HTERT RPE-1 (cell line): ENCODE results near the gene GGTLC2.
"Not testable (repeated sequence)": the region's sequence is repeated elsewhere in the genome, so short reads cannot be mapped to it uniquely, and the experiment has no call there.

Source experiments
- in situ Hi-C: fragments of 300-500 bp; cut with MboI; formaldehyde crosslinking; loops from 4 replicates; pipeline ENCODE4 v1.14.3; 2020; ENCODE audit warnings: low sequenced_read_pairs

The GGTLC2 gene

GRCh38 chr22:22636260-22636659, 8.2 kb upstream of the GGTLC2 start:
- in situ Hi-C loops: not testable (repeated sequence)

- in situ Hi-C loops: not testable (repeated sequence)
Observed at GRCh38 chr22:22638313-22638712, 6.1 kb upstream of the GGTLC2 start.

GRCh38 chr22:22642255-22642654, 2.2 kb upstream of the GGTLC2 start:
- in situ Hi-C loops: not testable (repeated sequence)

- in situ Hi-C loops: not testable (repeated sequence)
Observed at GRCh38 chr22:22645969-22646368, 1.6 kb downstream of the GGTLC2 start.

GRCh38 chr22:22647952-22648351, 3.5 kb downstream of the GGTLC2 start:
- in situ Hi-C loops: not testable (repeated sequence)

- in situ Hi-C loops: not testable (repeated sequence)
Observed at GRCh38 chr22:22648863-22649536, 4.6 kb downstream of the GGTLC2 start.

GRCh38 chr22:22649761-22650160, 5.3 kb downstream of the GGTLC2 start:
- in situ Hi-C loops: not testable (repeated sequence)

GRCh38 chr22:22650398-22650797, 6.0 kb downstream of the GGTLC2 start:
- in situ Hi-C loops: not testable (repeated sequence)

GRCh38 chr22:22650803-22651515, 6.5 kb downstream of the GGTLC2 start:
- in situ Hi-C loops: not testable (repeated sequence)

GRCh38 chr22:22651593-22651992, 7.2 kb downstream of the GGTLC2 start:
- in situ Hi-C loops: not testable (repeated sequence)

- in situ Hi-C loops: not testable (repeated sequence)
Observed at GRCh38 chr22:22652102-22652501, 7.7 kb downstream of the GGTLC2 start.

GRCh38 chr22:22652573-22652972, 8.2 kb downstream of the GGTLC2 start:
- in situ Hi-C loops: not testable (repeated sequence)

- in situ Hi-C loops: not testable (repeated sequence)
Observed at GRCh38 chr22:22653677-22654381, 9.4 kb downstream of the GGTLC2 start.

GRCh38 chr22:22655452-22656290, 11.3 kb downstream of the GGTLC2 start:
- in situ Hi-C loops: no loop called here

- in situ Hi-C loops: no loop called here
Observed at GRCh38 chr22:22657712-22658111, 13.3 kb downstream of the GGTLC2 start.

GRCh38 chr22:22661275-22661674, 16.9 kb downstream of the GGTLC2 start:
- in situ Hi-C loops: no loop called here

GRCh38 chr22:22662095-22662494, 17.7 kb downstream of the GGTLC2 start:
- in situ Hi-C loops: no loop called here

- in situ Hi-C loops: no loop called here
Observed at GRCh38 chr22:22663861-22664800, 19.7 kb downstream of the GGTLC2 start.

GRCh38 chr22:22666307-22667091, 22.1 kb downstream of the GGTLC2 start:
- in situ Hi-C loops: no loop called here
